ENCODE data around the gene ACTG2. TPM values are rescaled to one million over a fixed set of nuclear protein-coding genes. Genes with fewer than 3 reads are reported as not detected.

Gene ACTG2
- total RNA-seq, 1 experiment from 2014 or later = 0.23 TPM

- Histone ChIP-seq H3K36me3 (ENCODE audit: control insufficient read depth, insufficient read depth, low read length) (no peaks in the 10 kb centered on the region; the same call in 1 of the 2 replicates), H3K27ac (ENCODE audit: low read length) (peak overlapping the region; percentile 50), H3K27me3 (ENCODE audit: control insufficient read depth, insufficient read depth, low read length) (no peaks in the 10 kb centered on the region), H3K4me1 (ENCODE audit: control insufficient read depth, insufficient read depth, low read length) (peaks cover 16% of the 10 kb centered on the region), H3K9me3 (ENCODE audit: control insufficient read depth, insufficient read depth, low read depth, low read length) (no peaks in the 10 kb centered on the region), H3K4me3 (ENCODE audit: low read depth in 2 of 2, low read length in 2 of 2) (no peak overlapping the region)
- intact Hi-C loops (cut with micrococcal nuclease; ENCODE audit: unreplicated experiment) (no loop called here), in situ Hi-C loops (cut with HindIII; ENCODE audit: low pct_unique_long_range_greater_than_20kb, low sequenced_read_pairs) (no loop called here)
- DNase-seq (ENCODE audit: low read depth, low spot score) = no peak
- TF ChIP-seq SIN3A (IDR thresholded peaks at IDR 0.05; ENCODE audit: borderline replicate concordance, insufficient read depth, low read depth, low read length) (no peak), CTCF (IDR thresholded peaks at IDR 0.05) (no peak), REST (IDR thresholded peaks at IDR 0.05; ENCODE audit: insufficient read depth in 1 of 2, low read depth in 2 of 2, low read length in 1 of 2) (no peak), TCF7L2 (IDR thresholded peaks at IDR 0.05; ENCODE audit: low read depth, low read length) (no peak), POLR2AphosphoS5 (IDR thresholded peaks at IDR 0.05; ENCODE audit: low read depth, low read length) (no peak)
- no peak for ATAC-seq
- BruUV-seq (replicated peaks) = no TSS peak
- CTCF ChIA-PET = no interaction called here
- POLR2A ChIA-PET = interaction anchor here (0.7 kb wide), 1 partner anchor 225 kb away, joined by 3 read pairs; no protein-coding TSS in a partner anchor
These were observed 32.4 kb downstream of the ACTG2 start for GRCh38 chr2:73925033-73925704.

GRCh38 chr2:73925853-73926492 is 33.2 kb downstream of the ACTG2 start:
- Histone ChIP-seq H3K4me1 (ENCODE audit: control insufficient read depth, insufficient read depth, low read length) (peaks cover 16% of the 10 kb centered on the region), H3K9me3 (ENCODE audit: control insufficient read depth, insufficient read depth, low read depth, low read length) (no peaks in the 10 kb centered on the region), H3K36me3 (ENCODE audit: control insufficient read depth, insufficient read depth, low read length) (no peaks in the 10 kb centered on the region; the same call in 1 of the 2 replicates), H3K4me3 (ENCODE audit: low read depth in 2 of 2, low read length in 2 of 2) (peak overlapping the region; percentile 89), H3K27me3 (ENCODE audit: control insufficient read depth, insufficient read depth, low read length) (no peaks in the 10 kb centered on the region), H3K27ac (ENCODE audit: low read length) (peak overlapping the region; percentile 97)
- in situ Hi-C loops (cut with HindIII; ENCODE audit: low pct_unique_long_range_greater_than_20kb, low sequenced_read_pairs) (no loop called here), intact Hi-C loops (cut with micrococcal nuclease; ENCODE audit: unreplicated experiment) (no loop called here)
- no peak for ATAC-seq
- no TSS peak for BruUV-seq (replicated peaks)
- DNase-seq (ENCODE audit: low read depth, low spot score) = no peak
- POLR2A ChIA-PET = no interaction called here
- TF ChIP-seq SIN3A (IDR thresholded peaks at IDR 0.05; ENCODE audit: borderline replicate concordance, insufficient read depth, low read depth, low read length) = no peak
- no peak for TF ChIP-seq TCF7L2 (IDR thresholded peaks at IDR 0.05; ENCODE audit: low read depth, low read length)
- TF ChIP-seq CTCF (IDR thresholded peaks at IDR 0.05) = no peak
- TF ChIP-seq POLR2AphosphoS5 (IDR thresholded peaks at IDR 0.05; ENCODE audit: low read depth, low read length) = no peak
- no peak for TF ChIP-seq REST (IDR thresholded peaks at IDR 0.05; ENCODE audit: insufficient read depth in 1 of 2, low read depth in 2 of 2, low read length in 1 of 2)
- CTCF ChIA-PET = no interaction called here

Data from Panc1 (cell line).